ENCODE data around the gene DELE1.

DELE1 gene

GRCh38 chr5:141877356-141878185, 46.1 kb upstream of the DELE1 start:
- peak overlapping the region; percentile 91 for H3K4me2 ChIP-seq (ENCODE audit: low read length, poor library complexity, severe bottlenecking)
- no peaks in the 10 kb centered on the region for H3K9me3 ChIP-seq (ENCODE audit: control insufficient read depth, low read length)
- H4K8ac ChIP-seq (ENCODE audit: low read length), result peak overlapping the region; percentile 25
- peak overlapping the region; percentile 50 to 63 for H3K4me3 ChIP-seq (ENCODE audit: insufficient read depth in 1 of 2, low read depth in 1 of 2, low read length in 2 of 2)
- no peak overlapping the region for H3K4ac ChIP-seq (ENCODE audit: low read depth in 1 of 2, low read length in 2 of 2)
- H3K14ac ChIP-seq (ENCODE audit: low read length in 2 of 2), result no peak overlapping the region
- H2AK5ac ChIP-seq (ENCODE audit: low read length, severe bottlenecking), result no peak overlapping the region
- no peak overlapping the region for H2BK12ac ChIP-seq (ENCODE audit: low read length in 2 of 2)
- no peak overlapping the region for H3K27ac ChIP-seq (ENCODE audit: low read length, poor library complexity, severe bottlenecking)
- H3K23ac ChIP-seq (ENCODE audit: low read length in 2 of 2), result peak overlapping the region in 1 of 2 experiments; percentile 56
- no peaks in the 10 kb centered on the region for H3K36me3 ChIP-seq (ENCODE audit: control insufficient read depth in 1 of 2, insufficient read depth in 2 of 2, low read depth in 1 of 2, low read length in 2 of 2)
- peak; percentile 36 for DNase-seq
- H2AFZ ChIP-seq (ENCODE audit: low read depth, low read length), result peak overlapping the region; percentile 62
- H2BK120ac ChIP-seq (ENCODE audit: low read depth, low read length), result no peak overlapping the region
- no peak overlapping the region for H4K91ac ChIP-seq (ENCODE audit: low read length)
- H2BK5ac ChIP-seq (ENCODE audit: low read depth, low read length, poor library complexity, severe bottlenecking), result no peak overlapping the region
- peak overlapping the region; percentile 48 for H3K9ac ChIP-seq (ENCODE audit: low read length)
- H2BK15ac ChIP-seq (ENCODE audit: low read depth, poor library complexity, severe bottlenecking), result peak overlapping the region; percentile 36
- H3K27me3 ChIP-seq (ENCODE audit: control insufficient read depth in 1 of 2, insufficient read depth in 1 of 2, low read length in 2 of 2), result peaks cover 85 to 86% of the 10 kb centered on the region in 2 experiments
- peaks cover 30% of the 10 kb centered on the region for H3K4me1 ChIP-seq (ENCODE audit: control insufficient read depth, insufficient read depth, low read depth, low read length)
- no peaks in the 10 kb centered on the region for H3K79me1 ChIP-seq (replicated peaks; ENCODE audit: low read length, poor library complexity, severe bottlenecking)
- H3K18ac ChIP-seq (ENCODE audit: low read depth in 1 of 2, low read length in 2 of 2), result no peak overlapping the region
- WGBS, result 3% methylated on average over 38 of the region's 55 CpGs

GRCh38 chr5:141878186-141878710, 45.4 kb upstream of the DELE1 start, which contains the start of gene PCDH1:
TSS of gene PCDH1 (minus strand) at chr5:141878410. CDS start at chr5:141878262, 148 bp downstream.
- Histone ChIP-seq H3K14ac (ENCODE audit: low read length in 2 of 2) (no peak within 1 kb of the TSS), H3K36me3 (ENCODE audit: control insufficient read depth in 1 of 2, insufficient read depth in 2 of 2, low read depth in 1 of 2, low read length in 2 of 2) (no peaks in the 10 kb centered on the region), H3K23ac (ENCODE audit: low read length in 2 of 2) (peak within 1 kb of the TSS in 1 of 2 experiments; percentile 56), H2AFZ (ENCODE audit: low read depth, low read length) (peak within 1 kb of the TSS; percentile 62), H3K9me3 (ENCODE audit: control insufficient read depth, low read length) (no peaks in the 10 kb centered on the region), H2BK12ac (ENCODE audit: low read length in 2 of 2) (no peak within 1 kb of the TSS), H4K8ac (ENCODE audit: low read length) (peak within 1 kb of the TSS; percentile 25), H2BK15ac (ENCODE audit: low read depth, poor library complexity, severe bottlenecking) (peak within 1 kb of the TSS; percentile 36), H3K9ac (ENCODE audit: low read length) (peak within 1 kb of the TSS; percentile 48), H3K79me1 (replicated peaks; ENCODE audit: low read length, poor library complexity, severe bottlenecking) (no peaks in the 10 kb centered on the region), H3K4ac (ENCODE audit: low read depth in 1 of 2, low read length in 2 of 2) (no peak within 1 kb of the TSS), H2BK5ac (ENCODE audit: low read depth, low read length, poor library complexity, severe bottlenecking) (no peak within 1 kb of the TSS), H3K4me1 (ENCODE audit: control insufficient read depth, insufficient read depth, low read depth, low read length) (peaks cover 31% of the 10 kb centered on the region), H2BK120ac (ENCODE audit: low read depth, low read length) (no peak within 1 kb of the TSS), H2AK5ac (ENCODE audit: low read length, severe bottlenecking) (no peak within 1 kb of the TSS), H3K18ac (ENCODE audit: low read depth in 1 of 2, low read length in 2 of 2) (no peak within 1 kb of the TSS), H3K4me3 (ENCODE audit: insufficient read depth in 1 of 2, low read depth in 1 of 2, low read length in 2 of 2) (peak within 1 kb of the TSS; percentile 50 to 74), H4K91ac (ENCODE audit: low read length) (no peak within 1 kb of the TSS), H3K27me3 (ENCODE audit: control insufficient read depth in 1 of 2, insufficient read depth in 1 of 2, low read length in 2 of 2) (peaks cover 87 to 89% of the 10 kb centered on the region in 2 experiments), H3K27ac (ENCODE audit: low read length, poor library complexity, severe bottlenecking) (no peak within 1 kb of the TSS), H3K4me2 (ENCODE audit: low read length, poor library complexity, severe bottlenecking) (peak within 1 kb of the TSS; percentile 91)
- WGBS, result 0% methylated on average over 6 of the region's 63 CpGs
- DNase-seq, result peak; percentile 29

- H4K8ac ChIP-seq (ENCODE audit: low read length), result no peak overlapping the region
- peak; percentile 92 for DNase-seq
- no peaks in the 10 kb centered on the region for H3K79me1 ChIP-seq (replicated peaks; ENCODE audit: low read length, poor library complexity, severe bottlenecking)
- no peak overlapping the region for H2AFZ ChIP-seq (ENCODE audit: low read depth, low read length)
- WGBS, result 3% methylated on average over 35 of the region's 40 CpGs
- H3K18ac ChIP-seq (ENCODE audit: low read depth in 1 of 2, low read length in 2 of 2), result no peak overlapping the region
- no peak overlapping the region for H2BK5ac ChIP-seq (ENCODE audit: low read depth, low read length, poor library complexity, severe bottlenecking)
- no peak overlapping the region for H3K4ac ChIP-seq (ENCODE audit: low read depth in 1 of 2, low read length in 2 of 2)
- no peaks in the 10 kb centered on the region for H3K36me3 ChIP-seq (ENCODE audit: control insufficient read depth in 1 of 2, insufficient read depth in 2 of 2, low read depth in 1 of 2, low read length in 2 of 2)
- H2BK15ac ChIP-seq (ENCODE audit: low read depth, poor library complexity, severe bottlenecking), result no peak overlapping the region
- peak overlapping the region; percentile 66 for H3K4me2 ChIP-seq (ENCODE audit: low read length, poor library complexity, severe bottlenecking)
- no peaks in the 10 kb centered on the region for H3K9me3 ChIP-seq (ENCODE audit: control insufficient read depth, low read length)
- H3K4me1 ChIP-seq (ENCODE audit: control insufficient read depth, insufficient read depth, low read depth, low read length), result peaks cover 32% of the 10 kb centered on the region
- H3K23ac ChIP-seq (ENCODE audit: low read length in 2 of 2), result no peak overlapping the region
- H4K91ac ChIP-seq (ENCODE audit: low read length), result no peak overlapping the region
- peaks cover 89 to 93% of the 10 kb centered on the region in 2 experiments for H3K27me3 ChIP-seq (ENCODE audit: control insufficient read depth in 1 of 2, insufficient read depth in 1 of 2, low read length in 2 of 2)
- H3K4me3 ChIP-seq (ENCODE audit: insufficient read depth in 1 of 2, low read depth in 1 of 2, low read length in 2 of 2), result peak overlapping the region in 1 of 2 experiments; percentile 74
- no peak overlapping the region for H3K9ac ChIP-seq (ENCODE audit: low read length)
- H2BK120ac ChIP-seq (ENCODE audit: low read depth, low read length), result no peak overlapping the region
- H2BK12ac ChIP-seq (ENCODE audit: low read length in 2 of 2), result no peak overlapping the region
- no peak overlapping the region for H3K27ac ChIP-seq (ENCODE audit: low read length, poor library complexity, severe bottlenecking)
- H2AK5ac ChIP-seq (ENCODE audit: low read length, severe bottlenecking), result no peak overlapping the region
- H3K14ac ChIP-seq (ENCODE audit: low read length in 2 of 2), result no peak overlapping the region
These were observed 44.8 kb upstream of the DELE1 start for GRCh38 chr5:141878711-141879425.

GRCh38 chr5:141879426-141879759, 44.3 kb upstream of the DELE1 start:
- H2AFZ ChIP-seq (ENCODE audit: low read depth, low read length), result no peak overlapping the region
- H3K36me3 ChIP-seq (ENCODE audit: control insufficient read depth in 1 of 2, insufficient read depth in 2 of 2, low read depth in 1 of 2, low read length in 2 of 2), result no peaks in the 10 kb centered on the region
- no peak for DNase-seq
- no peak overlapping the region for H3K14ac ChIP-seq (ENCODE audit: low read length in 2 of 2)
- H3K9me3 ChIP-seq (ENCODE audit: control insufficient read depth, low read length), result no peaks in the 10 kb centered on the region
- H3K79me1 ChIP-seq (replicated peaks; ENCODE audit: low read length, poor library complexity, severe bottlenecking), result no peaks in the 10 kb centered on the region
- no peak overlapping the region for H3K4me2 ChIP-seq (ENCODE audit: low read length, poor library complexity, severe bottlenecking)
- H3K4ac ChIP-seq (ENCODE audit: low read depth in 1 of 2, low read length in 2 of 2), result no peak overlapping the region
- no peak overlapping the region for H3K9ac ChIP-seq (ENCODE audit: low read length)
- no peak overlapping the region for H4K91ac ChIP-seq (ENCODE audit: low read length)
- no peak overlapping the region for H3K4me3 ChIP-seq (ENCODE audit: insufficient read depth in 1 of 2, low read depth in 1 of 2, low read length in 2 of 2)
- no peak overlapping the region for H2BK120ac ChIP-seq (ENCODE audit: low read depth, low read length)
- H2BK5ac ChIP-seq (ENCODE audit: low read depth, low read length, poor library complexity, severe bottlenecking), result no peak overlapping the region
- peaks cover 32% of the 10 kb centered on the region for H3K4me1 ChIP-seq (ENCODE audit: control insufficient read depth, insufficient read depth, low read depth, low read length)
- H2AK5ac ChIP-seq (ENCODE audit: low read length, severe bottlenecking), result no peak overlapping the region
- H3K18ac ChIP-seq (ENCODE audit: low read depth in 1 of 2, low read length in 2 of 2), result no peak overlapping the region
- no peak overlapping the region for H3K27ac ChIP-seq (ENCODE audit: low read length, poor library complexity, severe bottlenecking)
- peaks cover 89 to 93% of the 10 kb centered on the region in 2 experiments for H3K27me3 ChIP-seq (ENCODE audit: control insufficient read depth in 1 of 2, insufficient read depth in 1 of 2, low read length in 2 of 2)
- H2BK12ac ChIP-seq (ENCODE audit: low read length in 2 of 2), result no peak overlapping the region
- no peak overlapping the region for H4K8ac ChIP-seq (ENCODE audit: low read length)
- H3K23ac ChIP-seq (ENCODE audit: low read length in 2 of 2), result no peak overlapping the region
- H2BK15ac ChIP-seq (ENCODE audit: low read depth, poor library complexity, severe bottlenecking), result no peak overlapping the region
- WGBS, result 0% methylated on average over 2 of the region's 2 CpGs
